HepG2 (cell line): ENCODE measurements around the gene TYMS. TPM values are rescaled to one million over a fixed set of nuclear protein-coding genes. Genes with fewer than 3 reads are reported as not detected.

Source experiments
- CREB1 ChIP-seq, 2 experiments: fragments of 450-650 bp in 1 of 2; IDR thresholded peaks; 2 replicates each; pipeline ENCODE4 v1.6.1; 2016 to 2017; ENCODE audit warnings: control low read depth in 1 of 2, mild to moderate bottlenecking in 1 of 2, missing compliant biosample characterization in 1 of 2, missing genetic modification characterization in 1 of 2
- HNRNPK ChIP-seq: fragments of 200-400 bp; formaldehyde crosslinking; IDR thresholded peaks from 2 replicates; pipeline ENCODE4 v1.6.1; 2018; ENCODE audit warnings: low read length, low read depth, moderate library complexity, mild to moderate bottlenecking; ENCODE audit not compliant: poor library complexity, severe bottlenecking
- RAD21 ChIP-seq: fragments of 450-650 bp; formaldehyde crosslinking; IDR thresholded peaks from 2 replicates; pipeline ENCODE4 v1.5.0; 2020; ENCODE audit warnings: mild to moderate bottlenecking
- RFXAP ChIP-seq: sonication (generic); formaldehyde crosslinking; IDR thresholded peaks from 2 replicates; pipeline ENCODE4 v1.4.0; 2020; ENCODE audit warnings: missing genetic modification reagents, borderline replicate concordance
- SALL1 ChIP-seq: sonication (generic); formaldehyde crosslinking; IDR thresholded peaks from 2 replicates; pipeline ENCODE4 v1.8.0; 2022; ENCODE audit warnings: mild to moderate bottlenecking, missing genetic modification reagents
- SMAD3 ChIP-seq: sonication (generic); formaldehyde crosslinking; IDR thresholded peaks from 2 replicates; pipeline ENCODE4 v1.4.0; 2020; ENCODE audit warnings: missing genetic modification reagents
- TEAD3 ChIP-seq: optimal IDR thresholded peaks from 2 replicates; pipeline ENCODE3; 2016; ENCODE audit warnings: borderline replicate concordance
- XRCC5 ChIP-seq: fragments of 200-400 bp; formaldehyde crosslinking; optimal IDR thresholded peaks from 2 replicates; pipeline ENCODE3; 2017; ENCODE audit warnings: mild to moderate bottlenecking, low read length
- ZFP36L1 ChIP-seq: sonication (generic); formaldehyde crosslinking; IDR thresholded peaks from 2 replicates; pipeline ENCODE4 v1.8.0; 2022; ENCODE audit warnings: mild to moderate bottlenecking, missing genetic modification reagents, moderate library complexity
- ZFY ChIP-seq: sonication (generic); formaldehyde crosslinking; IDR thresholded peaks from 2 replicates; pipeline ENCODE4 v1.4.0; 2020; ENCODE audit warnings: missing genetic modification reagents
- ZNF20 ChIP-seq: sonication (generic); formaldehyde crosslinking; IDR thresholded peaks from 2 replicates; pipeline ENCODE4 v1.4.0; 2020; ENCODE audit warnings: mild to moderate bottlenecking, moderate library complexity, missing genetic modification reagents
- ZNF3 ChIP-seq: IDR thresholded peaks from 2 replicates; pipeline ENCODE4 v1.7.0; 2017; ENCODE audit warnings: inconsistent platforms
- ZNF317 ChIP-seq: sonication (generic); formaldehyde crosslinking; IDR thresholded peaks from 2 replicates; pipeline ENCODE4 v1.5.0; 2020; ENCODE audit warnings: mild to moderate bottlenecking, missing genetic modification reagents
- polyA plus RNA-seq, 8 experiments: library from polyadenylated mRNA; depleted of rRNA in 3 of 8; stranded (reverse) in 7 of 8; unstranded in 1 of 8; fragments of >200 nt; fragmentation: Illumina TruSeq in 4 of 8; extraction: Trizol in 4 of 8; gene quantifications; 2 replicates each; pipeline versions ENCODE4 v1.2.1 to v1.2.3, GENCODE V29; 2011 to 2016; ENCODE audit warnings: low read depth in 4 of 8, missing spikeins in 1 of 8, mixed read lengths in 1 of 8; ENCODE audit not compliant: insufficient read depth in 1 of 8
- total RNA-seq, 5 experiments: library from RNA; depleted of rRNA; stranded (reverse); fragments of >200 nt; fragmentation: Illumina TruSeq; extraction: Trizol; gene quantifications; 2 replicates each; pipeline ENCODE4 v1.2.3, GENCODE V29; 2016; ENCODE audit warnings: low read depth in 1 of 5
- TF ChIP-seq, protein P1 (sequence below): sonication (generic); formaldehyde crosslinking; IDR thresholded peaks from 2 replicates; pipeline ENCODE4 v1.5.0; 2020; ENCODE audit warnings: missing genetic modification reagents
- TF ChIP-seq, protein P2 (sequence below), 2 experiments: sonication (generic) in 1 of 2; formaldehyde crosslinking in 1 of 2; IDR thresholded peaks; 2 replicates each; pipeline versions ENCODE4 v1.4.0 to v1.6.1; 2018 to 2020; ENCODE audit warnings: missing genetic modification reagents in 2 of 2, borderline replicate concordance in 1 of 2, low read depth in 1 of 2, mild to moderate bottlenecking in 1 of 2, missing biosample characterization in 1 of 2
- TF ChIP-seq, protein P3 (sequence below): IDR thresholded peaks from 2 replicates; pipeline ENCODE4 v1.6.1; 2016; ENCODE audit warnings: missing compliant biosample characterization, missing genetic modification reagents, borderline replicate concordance
- TF ChIP-seq, protein P4 (sequence below): sonication (generic); formaldehyde crosslinking; IDR thresholded peaks from 2 replicates; pipeline ENCODE4 v1.5.1; 2020; ENCODE audit warnings: mild to moderate bottlenecking, missing genetic modification reagents, moderate library complexity

The TYMS gene
- total and polyA plus RNA-seq, 2 of the 13 experiments (the other 11 are each of a cell fraction or from before 2014, with no cell fraction given): 80.1 to 106 TPM

DNA sequence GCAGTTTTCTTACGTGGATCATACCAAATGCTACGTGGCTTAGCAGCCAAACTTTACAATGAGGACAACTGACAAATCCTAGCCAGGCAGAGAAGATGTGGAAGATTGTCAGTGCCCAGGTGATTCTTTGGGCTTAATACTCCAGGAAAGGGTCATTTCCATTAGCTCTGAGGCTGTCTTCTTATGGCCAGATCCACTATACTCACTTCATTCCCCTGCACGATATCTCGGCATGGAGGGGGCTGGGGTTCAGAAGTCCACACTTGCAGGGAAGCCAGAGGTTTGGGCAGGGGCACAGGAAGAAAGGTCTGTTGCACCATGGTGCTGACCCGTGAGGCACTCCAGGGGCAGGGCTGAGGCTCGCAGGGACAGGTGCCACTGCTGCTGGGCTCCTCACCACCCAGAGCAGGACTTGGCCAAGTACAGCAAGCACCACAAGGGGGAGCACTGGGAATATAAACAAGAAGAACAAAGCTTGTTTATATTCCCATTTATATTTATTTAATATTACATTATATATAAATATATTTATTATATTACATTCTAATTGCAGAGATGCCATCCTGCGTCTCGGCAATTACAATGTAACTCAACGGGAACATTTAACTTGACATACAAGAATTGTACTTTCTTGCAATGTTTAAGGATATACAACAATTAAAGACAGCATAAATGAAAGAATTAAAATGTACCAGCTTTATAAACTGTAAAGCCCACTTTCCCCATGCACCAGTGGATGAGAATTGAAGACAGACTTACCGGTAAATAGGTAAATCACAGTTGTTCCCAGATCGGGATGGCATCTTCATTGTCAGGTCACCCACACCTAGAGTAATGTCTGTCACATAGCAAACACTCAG, 33.5 kb upstream of the TYMS start (continued):
- no peak for TF ChIP-seq ZFP36L1
- no peak for TF ChIP-seq RFXAP (CRISPR knock-in tag)
- no peak for TF ChIP-seq ZNF20
- TF ChIP-seq ZNF3 (CRISPR knock-in tag): no peak
- TF ChIP-seq, protein P1, sequence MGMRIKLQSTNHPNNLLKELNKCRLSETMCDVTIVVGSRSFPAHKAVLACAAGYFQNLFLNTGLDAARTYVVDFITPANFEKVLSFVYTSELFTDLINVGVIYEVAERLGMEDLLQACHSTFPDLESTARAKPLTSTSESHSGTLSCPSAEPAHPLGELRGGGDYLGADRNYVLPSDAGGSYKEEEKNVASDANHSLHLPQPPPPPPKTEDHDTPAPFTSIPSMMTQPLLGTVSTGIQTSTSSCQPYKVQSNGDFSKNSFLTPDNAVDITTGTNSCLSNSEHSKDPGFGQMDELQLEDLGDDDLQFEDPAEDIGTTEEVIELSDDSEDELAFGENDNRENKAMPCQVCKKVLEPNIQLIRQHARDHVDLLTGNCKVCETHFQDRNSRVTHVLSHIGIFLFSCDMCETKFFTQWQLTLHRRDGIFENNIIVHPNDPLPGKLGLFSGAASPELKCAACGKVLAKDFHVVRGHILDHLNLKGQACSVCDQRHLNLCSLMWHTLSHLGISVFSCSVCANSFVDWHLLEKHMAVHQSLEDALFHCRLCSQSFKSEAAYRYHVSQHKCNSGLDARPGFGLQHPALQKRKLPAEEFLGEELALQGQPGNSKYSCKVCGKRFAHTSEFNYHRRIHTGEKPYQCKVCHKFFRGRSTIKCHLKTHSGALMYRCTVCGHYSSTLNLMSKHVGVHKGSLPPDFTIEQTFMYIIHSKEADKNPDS (CRISPR knock-in tag): no peak
- TF ChIP-seq, protein P2, sequence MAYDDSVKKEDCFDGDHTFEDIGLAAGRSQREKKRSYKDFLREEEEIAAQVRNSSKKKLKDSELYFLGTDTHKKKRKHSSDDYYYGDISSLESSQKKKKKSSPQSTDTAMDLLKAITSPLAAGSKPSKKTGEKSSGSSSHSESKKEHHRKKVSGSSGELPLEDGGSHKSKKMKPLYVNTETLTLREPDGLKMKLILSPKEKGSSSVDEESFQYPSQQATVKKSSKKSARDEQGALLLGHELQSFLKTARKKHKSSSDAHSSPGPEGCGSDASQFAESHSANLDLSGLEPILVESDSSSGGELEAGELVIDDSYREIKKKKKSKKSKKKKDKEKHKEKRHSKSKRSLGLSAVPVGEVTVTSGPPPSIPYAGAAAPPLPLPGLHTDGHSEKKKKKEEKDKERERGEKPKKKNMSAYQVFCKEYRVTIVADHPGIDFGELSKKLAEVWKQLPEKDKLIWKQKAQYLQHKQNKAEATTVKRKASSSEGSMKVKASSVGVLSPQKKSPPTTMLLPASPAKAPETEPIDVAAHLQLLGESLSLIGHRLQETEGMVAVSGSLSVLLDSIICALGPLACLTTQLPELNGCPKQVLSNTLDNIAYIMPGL (CRISPR knock-in tag; IDR thresholded peaks at IDR 0.05; ENCODE audit: borderline replicate concordance in 1 of 2, low read depth in 1 of 2): peak in 1 of 2 experiments; percentile 50; a peak in 1 of 4 replicates
- TF ChIP-seq XRCC5: peak; percentile 56
- TF ChIP-seq ZNF317 (CRISPR knock-in tag): no peak
- no peak for TF ChIP-seq HNRNPK
- TF ChIP-seq TEAD3: peak; percentile 11
- no peak for TF ChIP-seq CREB1 (IDR thresholded peaks at IDR 0.05)
- no peak for TF ChIP-seq CREB1 (CRISPR knock-in tag; IDR thresholded peaks at IDR 0.05)
- TF ChIP-seq, protein P3, sequence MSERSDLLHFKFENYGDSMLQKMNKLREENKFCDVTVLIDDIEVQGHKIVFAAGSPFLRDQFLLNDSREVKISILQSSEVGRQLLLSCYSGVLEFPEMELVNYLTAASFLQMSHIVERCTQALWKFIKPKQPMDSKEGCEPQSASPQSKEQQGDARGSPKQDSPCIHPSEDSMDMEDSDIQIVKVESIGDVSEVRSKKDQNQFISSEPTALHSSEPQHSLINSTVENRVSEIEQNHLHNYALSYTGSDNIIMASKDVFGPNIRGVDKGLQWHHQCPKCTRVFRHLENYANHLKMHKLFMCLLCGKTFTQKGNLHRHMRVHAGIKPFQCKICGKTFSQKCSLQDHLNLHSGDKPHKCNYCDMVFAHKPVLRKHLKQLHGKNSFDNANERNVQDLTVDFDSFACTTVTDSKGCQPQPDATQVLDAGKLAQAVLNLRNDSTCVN: no peak
- TF ChIP-seq, protein P4, sequence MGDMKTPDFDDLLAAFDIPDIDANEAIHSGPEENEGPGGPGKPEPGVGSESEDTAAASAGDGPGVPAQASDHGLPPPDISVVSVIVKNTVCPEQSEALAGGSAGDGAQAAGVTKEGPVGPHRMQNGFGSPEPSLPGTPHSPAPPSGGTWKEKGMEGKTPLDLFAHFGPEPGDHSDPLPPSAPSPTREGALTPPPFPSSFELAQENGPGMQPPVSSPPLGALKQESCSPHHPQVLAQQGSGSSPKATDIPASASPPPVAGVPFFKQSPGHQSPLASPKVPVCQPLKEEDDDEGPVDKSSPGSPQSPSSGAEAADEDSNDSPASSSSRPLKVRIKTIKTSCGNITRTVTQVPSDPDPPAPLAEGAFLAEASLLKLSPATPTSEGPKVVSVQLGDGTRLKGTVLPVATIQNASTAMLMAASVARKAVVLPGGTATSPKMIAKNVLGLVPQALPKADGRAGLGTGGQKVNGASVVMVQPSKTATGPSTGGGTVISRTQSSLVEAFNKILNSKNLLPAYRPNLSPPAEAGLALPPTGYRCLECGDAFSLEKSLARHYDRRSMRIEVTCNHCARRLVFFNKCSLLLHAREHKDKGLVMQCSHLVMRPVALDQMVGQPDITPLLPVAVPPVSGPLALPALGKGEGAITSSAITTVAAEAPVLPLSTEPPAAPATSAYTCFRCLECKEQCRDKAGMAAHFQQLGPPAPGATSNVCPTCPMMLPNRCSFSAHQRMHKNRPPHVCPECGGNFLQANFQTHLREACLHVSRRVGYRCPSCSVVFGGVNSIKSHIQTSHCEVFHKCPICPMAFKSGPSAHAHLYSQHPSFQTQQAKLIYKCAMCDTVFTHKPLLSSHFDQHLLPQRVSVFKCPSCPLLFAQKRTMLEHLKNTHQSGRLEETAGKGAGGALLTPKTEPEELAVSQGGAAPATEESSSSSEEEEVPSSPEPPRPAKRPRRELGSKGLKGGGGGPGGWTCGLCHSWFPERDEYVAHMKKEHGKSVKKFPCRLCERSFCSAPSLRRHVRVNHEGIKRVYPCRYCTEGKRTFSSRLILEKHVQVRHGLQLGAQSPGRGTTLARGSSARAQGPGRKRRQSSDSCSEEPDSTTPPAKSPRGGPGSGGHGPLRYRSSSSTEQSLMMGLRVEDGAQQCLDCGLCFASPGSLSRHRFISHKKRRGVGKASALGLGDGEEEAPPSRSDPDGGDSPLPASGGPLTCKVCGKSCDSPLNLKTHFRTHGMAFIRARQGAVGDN (CRISPR knock-in tag): peak; percentile 26
- TF ChIP-seq SMAD3: no peak
- peak; percentile 45; the same call in 1 of the 2 replicates for TF ChIP-seq SALL1 (CRISPR knock-in tag)
- 0 out of 2 replicates have a peak, but pooled peaks have one; percentile 30 for TF ChIP-seq RAD21
- TF ChIP-seq ZFY: no peak
